NAMALWA (cell line): Measurements from ENCODE around the gene TTC28.
"Not testable (repeated sequence)": the region's sequence is repeated elsewhere in the genome, so short reads cannot be mapped to it uniquely, and the experiment has no call there.

Experiments
- DNase-seq: peaks from one replicate; pipeline ENCODE4 v3.0.0-alpha.2; 2015; ENCODE audit warnings: low spot score

Gene TTC28

DNA sequence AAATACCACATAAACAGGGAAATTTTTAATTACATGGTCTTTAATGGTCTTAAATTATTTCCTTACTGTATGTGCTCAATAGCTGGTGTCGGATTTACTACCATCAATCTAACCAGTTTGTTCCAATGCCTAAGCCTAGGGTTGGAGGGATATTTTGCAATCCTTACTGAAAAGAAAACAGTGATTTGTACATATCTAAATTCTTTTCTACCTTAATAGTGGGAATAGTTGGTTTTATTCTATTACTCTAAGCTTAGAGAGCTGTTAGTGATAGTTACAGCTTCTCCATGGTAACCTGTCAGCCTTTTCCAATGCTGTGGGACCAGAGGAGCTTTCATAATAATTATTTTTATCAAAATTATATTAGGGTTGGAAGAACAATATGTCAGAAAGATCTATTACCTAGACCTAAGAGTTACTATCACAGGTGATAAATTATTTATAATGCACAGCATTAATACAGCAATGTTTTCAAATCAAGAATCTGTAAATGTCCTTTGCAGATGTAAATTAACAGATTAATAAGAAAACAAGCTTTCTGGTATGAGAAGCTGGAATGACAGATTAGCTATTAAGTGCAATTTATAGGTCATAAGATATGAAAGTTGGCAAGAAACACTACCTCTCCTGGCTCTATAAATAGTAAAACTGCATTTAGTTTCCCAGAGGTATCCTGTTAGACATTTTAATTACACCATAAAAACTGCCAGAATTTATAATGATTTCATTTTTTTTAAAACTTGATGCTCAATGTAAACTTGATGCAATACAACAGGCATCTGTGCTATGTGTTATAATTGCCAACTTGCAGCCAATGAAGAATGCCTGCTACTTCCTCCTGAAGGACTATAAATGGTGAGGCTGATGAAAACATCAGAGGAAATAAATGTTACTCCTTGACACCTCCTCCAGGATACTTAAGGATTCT, 498.6 kb downstream of the TTC28 start:
- DNase-seq = no peak

DNA sequence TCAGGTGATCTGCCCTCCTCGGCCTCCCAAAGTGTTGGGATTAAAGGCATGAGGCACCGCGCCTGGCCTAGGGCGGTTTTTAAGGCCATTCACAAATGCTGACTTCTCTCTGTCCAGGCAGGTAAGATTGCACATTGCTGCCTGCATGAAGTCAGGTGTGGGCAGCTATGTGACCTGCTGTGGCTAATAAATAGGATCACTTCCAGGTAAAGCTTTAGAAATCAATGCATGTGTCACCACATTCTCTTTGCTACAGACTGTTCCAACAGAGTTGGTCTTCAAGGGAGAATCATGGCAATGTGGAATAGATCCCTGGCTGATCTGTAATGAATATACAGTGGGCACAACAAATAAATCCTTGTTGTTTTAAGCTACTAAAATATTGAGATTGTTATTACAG, 500.2 kb downstream of the TTC28 start:
- DNase-seq = no peak

DNA sequence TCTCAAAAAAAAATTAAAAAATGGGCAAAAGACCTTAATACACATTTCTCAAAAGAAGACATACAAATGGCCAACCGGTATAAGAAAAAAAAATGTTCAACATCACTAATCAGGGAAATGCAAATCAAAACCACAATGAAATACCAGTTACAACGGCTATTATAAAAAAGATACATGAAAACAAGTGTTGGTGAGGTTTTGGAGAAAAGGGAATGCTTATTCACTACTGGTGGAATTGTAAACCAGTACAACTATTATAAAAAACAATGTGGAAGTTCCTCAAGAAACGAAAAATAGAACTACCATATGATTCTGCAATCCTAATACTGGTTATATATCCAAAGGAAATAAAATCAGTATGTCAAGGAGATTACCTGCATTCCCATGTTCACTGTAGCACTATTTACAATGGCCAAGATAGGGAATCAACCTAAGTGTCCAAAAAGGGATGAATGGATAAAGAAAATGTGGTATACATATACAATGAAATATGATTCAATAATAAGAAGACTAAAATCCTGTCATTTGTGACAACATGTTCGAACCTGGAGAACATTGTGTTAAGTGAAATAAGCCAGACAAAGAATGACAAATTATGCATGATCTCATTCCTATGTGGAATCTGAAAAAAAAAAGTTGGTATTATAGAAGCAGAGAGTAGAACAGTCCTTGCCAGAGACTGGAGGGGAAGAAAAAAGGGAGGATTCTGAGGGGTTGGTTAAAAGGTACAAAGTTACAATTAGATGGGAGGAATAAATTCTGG, 503.7 kb downstream of the TTC28 start:
- no peak for DNase-seq

DNA sequence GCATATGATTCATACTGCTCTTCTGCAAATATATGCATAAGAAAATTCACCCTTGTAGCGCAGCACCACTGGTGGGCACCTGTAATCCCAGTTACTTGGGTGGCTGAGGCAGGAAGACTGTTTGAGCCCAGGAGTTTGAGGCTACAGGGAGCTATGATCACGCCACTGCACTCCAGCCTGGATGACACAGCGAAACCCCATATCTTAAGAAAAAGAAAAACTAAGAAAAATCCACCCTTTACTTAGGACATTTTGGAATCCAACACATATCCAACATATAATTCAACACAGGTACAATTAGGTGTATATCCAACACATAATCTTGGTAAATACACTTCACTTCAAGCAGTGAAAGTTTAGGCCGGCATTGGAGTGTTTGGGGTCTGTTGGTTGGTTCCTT, 505.1 kb downstream of the TTC28 start:
- no peak for DNase-seq

DNA sequence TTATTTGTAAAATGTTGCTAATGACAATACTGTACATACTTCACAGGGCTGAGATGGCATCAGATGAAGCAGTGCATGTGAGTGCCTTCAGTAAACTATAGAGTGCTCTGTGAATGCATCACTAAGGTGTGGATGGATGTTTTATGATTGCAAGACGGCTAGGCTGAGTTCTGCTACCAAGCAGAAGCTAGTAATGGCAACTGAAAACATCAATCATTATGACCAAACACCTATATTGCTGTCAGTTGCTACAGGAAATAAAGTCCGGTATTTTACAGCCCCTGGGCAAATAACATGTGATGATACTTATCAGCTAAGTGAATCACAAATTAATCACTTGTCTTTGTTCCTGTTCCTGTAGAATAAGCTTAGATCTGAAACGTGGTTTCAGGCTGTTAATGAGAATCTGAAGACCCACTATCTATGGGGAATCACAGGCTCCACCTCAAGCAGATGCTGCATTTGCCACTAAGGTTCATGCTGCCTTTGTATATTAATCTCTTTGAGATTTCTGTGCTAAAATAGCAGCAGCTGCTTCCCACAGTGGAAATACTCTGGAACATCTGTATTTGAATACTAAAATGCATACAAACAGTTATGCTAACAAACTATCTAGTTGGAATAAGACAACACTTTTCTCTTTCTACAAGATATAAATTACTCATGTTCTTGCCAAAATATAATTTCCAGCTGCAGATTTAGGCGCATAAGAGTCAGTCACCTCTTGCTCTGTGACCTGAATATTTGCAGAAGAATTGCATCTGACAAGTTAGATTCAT, 506.6 kb downstream of the TTC28 start:
- no peak for DNase-seq

DNA sequence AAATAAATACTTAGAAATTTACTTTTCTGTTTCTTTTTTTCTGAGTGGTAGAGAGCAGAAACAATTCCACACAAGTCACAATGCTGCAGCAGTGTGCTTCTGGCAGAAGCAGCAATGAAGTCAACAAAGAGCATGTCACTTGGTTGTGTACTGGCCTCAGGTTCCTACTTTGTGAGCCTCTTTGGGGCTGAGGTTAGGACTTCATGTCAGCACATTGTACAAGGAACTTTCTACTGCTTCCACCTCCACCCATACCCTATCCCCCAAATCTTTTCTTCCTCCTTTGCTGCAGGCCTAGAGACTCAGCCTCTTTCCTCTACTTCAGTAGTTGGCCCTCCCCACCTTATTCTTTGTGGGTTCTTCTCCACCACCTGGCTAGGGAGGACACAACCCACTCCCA, 507.9 kb downstream of the TTC28 start:
- DNase-seq = no peak

DNA sequence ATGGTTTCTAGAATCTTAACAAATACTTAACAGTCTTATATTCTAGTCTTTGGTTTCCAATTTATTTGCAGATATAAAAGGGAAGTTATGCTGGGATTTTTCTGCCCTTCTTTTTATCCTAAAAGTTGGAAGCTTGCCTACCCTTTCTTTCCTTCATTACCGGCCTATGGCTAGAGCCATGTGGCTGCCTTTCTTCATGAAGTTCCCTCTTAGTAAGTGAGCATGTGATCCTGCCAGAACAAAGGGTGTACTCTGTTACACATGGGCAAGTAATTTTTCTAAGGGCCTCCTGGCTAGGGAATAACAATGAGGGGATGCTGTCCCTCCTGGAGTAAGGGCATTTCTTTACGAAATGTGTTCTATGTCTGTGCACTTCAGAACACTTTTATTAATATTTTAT, 508.5 kb downstream of the TTC28 start:
- DNase-seq = no peak

DNA sequence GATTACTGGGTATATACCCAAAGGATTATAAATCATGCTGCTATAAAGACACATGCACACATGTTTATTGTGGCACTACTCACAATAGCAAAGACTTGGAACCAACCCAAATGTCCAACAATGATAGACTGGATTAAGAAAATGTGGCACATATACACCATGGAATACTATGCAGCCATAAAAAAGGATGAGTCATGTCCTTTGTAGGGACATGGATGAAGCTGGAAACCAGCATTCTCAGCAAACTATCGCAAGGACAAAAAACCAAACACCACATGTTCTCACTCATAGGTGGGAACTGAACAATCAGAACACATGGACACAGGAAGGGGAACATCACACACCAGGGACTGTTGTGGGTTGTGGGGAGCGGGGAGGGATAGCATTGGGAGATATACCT, 510.3 kb downstream of the TTC28 start:
- DNase-seq = not testable (repeated sequence)

DNA sequence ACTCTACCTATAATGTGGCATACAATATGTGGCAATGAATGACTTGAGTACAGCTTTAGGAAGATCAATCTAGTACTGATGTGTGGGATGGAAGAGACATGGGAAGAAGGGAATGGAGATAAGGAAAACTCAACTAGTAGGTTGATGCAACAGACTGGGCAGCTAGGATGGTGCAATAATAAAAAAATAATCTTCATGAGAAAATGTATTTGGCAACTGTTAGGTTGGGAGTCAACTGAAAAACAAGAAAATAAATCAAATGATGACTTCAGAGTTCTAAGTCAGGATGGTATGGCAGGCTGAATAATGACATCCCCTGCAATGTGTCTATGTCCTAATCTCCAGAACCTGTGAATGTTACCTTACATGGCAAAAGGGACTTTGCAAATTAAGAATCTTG, 523.8 kb downstream of the TTC28 start:
- DNase-seq = no peak

DNA sequence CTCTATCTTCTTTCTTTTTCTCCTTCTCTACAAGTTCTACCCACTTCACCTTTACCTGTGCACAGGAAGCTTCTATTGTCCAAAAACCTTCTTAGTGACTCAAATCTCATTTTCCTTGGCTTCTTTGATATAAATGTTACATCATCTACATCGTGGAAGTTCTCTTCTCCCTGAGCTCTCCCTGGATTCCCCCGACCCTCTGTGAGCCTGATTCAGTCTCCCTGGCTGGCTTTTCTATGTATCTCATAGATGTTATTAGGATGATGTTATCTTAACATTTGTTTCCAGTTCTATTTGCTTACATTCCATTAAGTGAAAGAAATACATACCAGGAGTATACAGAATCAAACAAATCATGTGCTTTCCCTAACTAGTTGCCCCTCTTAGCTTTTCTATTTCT, 524.8 kb downstream of the TTC28 start:
- DNase-seq = no peak

DNA sequence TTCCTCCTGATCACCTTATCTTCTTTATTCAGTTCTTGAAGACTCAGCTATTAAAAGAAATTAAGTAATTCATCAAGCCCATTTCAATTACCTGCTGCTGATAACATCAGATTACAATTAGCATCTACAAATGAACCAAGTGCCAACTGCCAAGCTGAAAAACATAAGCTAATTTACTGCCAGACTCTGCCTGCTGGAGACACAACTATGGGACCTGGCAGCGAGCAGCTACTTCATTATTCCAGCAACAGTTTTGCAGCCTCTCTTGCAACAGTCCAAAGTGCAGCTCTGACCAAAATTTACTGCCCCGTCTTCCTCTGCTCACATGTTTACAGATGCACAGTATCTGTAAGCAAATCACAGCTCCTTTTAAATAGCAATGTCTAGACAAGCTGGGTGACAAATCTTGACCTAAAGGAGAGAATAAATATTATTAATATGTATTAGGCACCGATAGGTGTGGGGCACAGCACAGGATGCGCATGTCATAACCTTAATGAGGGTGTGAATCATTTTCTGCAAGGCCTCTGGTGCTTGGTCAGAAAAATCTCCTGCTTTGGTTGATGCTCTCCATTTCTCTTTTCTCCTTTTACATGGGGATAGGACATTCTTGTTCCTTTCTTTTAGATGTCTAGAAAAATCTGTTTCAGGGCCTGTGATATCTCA, 528.4 kb downstream of the TTC28 start:
- DNase-seq = no peak

DNA sequence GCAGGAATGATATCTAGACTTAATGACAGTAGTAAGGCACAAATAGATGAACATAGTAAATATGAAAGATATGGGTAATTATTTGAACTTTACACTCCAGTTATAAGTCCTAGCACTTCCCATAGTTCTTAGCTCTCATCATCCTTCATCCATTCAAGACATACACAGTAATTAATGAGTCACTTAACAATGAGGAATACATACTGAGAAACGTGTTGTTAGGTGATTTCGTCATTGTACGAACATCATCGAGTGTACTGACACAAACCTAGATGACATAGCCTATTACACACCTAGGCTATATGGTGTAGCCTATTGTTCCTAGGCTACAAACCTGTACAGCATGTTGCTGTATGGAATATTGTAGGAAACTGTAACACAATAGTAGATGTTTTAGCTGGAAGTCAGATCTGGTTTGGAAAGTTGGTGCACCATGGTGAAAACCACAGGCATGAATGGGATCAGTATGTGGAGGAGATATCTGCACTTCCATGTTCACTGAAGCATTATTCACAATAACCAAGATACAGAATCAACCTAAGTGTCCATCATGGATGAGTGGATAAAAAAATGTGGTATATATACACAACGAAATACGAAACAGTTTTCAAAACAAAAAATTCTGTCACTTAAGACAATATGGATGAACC, 530.7 kb downstream of the TTC28 start:
- no peak for DNase-seq

DNA sequence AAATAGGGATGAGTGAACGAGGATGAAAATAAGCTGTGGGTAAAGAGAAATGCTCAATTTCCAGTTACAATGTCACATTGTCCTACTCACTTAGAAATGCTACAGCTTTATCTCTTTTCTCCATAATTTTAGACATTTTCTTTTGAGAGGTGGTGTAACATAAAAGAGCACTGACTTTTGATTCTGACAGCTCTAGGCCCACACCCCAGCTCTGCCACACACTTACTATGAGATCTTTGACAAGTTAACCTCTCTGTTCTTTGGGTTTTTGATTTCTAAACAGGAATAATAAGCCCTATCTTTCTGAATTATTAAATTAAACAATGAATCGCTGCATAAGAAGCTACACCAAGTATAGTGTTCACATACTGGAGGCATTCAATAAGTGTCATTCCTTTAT, 532.2 kb downstream of the TTC28 start:
- no peak for DNase-seq

DNA sequence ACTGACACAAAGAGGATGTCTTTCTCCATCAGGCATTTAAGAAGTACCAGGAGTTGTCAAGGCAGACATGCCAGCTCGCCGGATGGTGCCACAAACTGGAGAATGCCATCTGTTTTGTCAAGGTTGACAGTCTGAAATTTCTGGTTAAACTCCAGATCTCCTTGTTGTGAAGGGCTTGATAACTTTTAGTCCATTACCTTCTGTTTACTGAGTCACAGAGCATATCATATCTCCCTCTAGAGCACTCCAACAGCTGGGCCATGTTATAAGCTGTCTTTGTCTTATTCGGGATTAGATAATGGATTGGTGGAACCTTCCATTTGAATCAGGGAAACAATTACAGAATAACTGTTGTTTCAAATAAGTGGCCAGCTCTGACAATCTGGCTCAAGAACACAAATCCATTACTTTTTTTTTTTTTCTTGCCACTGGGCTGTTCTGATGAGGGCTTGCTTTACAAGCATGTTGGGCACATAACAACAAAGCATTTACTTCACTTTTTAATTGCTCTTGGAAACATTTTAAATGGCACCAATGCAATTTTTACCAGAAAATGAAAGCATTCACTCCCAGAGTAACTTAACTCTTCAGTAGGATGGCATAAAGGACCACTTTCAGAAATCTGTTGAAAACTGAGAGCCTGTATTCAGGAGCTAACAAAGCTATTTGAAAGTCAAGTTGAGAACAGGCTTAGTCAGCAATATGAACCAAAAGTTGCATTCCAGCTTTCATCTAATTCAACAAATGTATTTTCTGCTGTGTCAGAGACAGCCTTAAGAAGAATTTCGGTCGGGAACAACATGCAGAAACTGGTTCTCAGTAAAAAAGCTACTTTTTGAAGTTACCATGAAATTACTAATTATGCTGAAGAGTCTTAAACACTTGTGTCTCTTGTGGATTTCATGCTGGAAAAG, 533.0 kb downstream of the TTC28 start:
- DNase-seq = no peak

DNA sequence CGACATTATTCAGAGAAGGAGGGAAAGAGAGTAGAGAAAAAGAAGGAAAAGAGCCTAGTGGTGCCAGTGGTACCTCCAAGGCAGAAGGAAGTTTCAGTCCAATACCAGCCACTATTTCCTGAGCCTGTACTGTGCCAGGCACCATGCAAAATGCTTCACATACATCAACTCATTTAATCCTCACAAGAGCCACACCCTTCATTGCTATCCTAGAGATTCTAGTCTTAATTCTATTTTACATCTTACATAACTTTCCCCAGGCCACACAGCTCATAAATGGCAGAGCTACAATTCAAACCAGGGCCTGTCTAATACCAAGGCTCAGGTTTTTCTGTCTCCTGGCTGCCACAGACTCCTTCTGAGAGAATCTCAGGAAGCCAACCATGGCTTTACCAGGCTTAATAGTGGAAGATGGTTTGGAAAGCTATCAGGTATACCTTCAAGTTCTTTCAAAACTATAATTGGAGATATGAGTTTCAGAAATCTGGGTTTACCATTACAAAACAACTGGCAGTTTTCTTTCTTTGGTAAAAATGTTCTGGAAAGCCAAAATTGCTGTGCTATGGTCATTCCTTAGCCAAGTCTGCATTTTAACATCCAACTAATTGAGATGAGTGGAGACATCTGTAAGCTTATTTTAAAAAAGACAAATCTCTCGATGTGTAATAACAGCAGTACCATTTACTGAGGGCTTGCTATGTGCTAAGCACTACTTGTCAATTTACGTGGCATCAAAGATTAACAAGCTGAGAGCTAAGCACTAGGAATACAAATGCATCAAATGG, 535.5 kb downstream of the TTC28 start:
- no peak for DNase-seq

DNA sequence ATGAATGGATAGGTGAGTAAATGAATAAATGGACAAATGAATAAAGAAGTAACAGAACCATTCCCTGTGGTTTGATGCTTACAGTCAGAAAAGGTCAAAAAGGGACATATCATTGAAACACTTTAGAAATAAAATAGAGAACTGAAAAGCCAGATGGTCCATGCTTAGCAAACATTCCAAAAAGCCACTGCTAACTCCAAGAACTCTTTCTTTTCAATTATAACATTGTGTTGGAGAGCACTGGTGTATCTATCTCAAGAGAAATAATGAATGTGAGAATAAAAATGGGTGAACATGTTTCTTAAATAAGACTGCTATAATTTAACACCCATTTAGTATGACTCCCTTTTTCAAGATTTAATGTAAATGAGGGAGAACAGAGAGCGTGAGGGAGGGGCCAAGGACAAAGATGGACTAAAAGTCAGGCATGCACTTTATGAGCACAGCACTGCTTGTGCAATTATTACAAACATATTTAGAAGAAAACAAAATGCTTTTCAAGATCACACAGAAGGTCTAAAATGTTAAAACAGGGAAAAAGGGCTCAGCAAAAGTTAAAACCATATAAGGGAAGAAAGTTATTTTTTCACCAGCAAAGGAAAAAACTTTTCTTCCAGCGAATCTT, 536.3 kb downstream of the TTC28 start:
- no peak for DNase-seq

DNA sequence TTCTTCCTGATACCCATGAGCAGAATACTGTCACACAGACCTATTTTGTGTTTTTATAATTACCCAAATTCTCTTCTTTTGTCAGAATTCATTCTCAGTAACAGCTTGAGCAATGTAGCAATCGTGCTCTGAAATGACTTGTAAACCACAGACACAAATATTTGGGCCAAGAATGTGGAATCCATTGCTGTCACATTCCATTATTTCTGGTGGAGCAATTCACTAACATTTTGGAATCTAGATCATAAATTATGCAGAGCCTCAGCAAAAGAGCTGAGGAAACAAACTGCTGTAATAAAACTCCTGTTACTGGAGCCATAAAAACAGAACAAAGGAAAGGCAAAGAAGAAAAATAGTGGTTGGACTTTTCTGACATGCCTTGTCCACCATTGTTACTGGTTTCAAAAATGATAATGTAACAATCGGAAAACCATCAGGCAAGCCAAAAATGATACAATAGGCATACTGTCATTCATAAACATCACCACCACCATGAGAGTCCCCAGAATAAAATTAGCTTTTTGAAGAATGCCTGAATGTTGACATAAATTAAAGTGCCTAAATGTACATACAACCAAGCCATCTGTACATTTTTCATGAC, 537.2 kb downstream of the TTC28 start:
- no peak for DNase-seq

DNA sequence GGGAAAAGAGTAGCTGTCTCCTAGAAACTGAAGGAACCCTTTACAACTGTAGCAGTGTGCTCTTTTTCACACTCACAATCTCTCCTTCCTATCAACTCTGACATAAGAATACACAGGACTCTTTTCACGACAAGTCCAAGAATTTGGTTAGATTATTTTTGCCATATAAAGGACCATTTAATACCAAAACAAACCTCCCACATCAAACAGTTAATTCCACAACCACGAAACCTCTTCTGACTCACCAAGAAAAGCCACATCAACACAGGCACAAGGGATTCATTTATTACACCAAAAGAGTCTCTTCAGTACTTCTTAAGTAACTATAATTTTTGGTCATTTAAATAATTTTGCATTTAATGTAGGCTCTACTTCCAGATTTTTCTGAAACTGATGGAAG, 538.0 kb downstream of the TTC28 start:
- no peak for DNase-seq

DNA sequence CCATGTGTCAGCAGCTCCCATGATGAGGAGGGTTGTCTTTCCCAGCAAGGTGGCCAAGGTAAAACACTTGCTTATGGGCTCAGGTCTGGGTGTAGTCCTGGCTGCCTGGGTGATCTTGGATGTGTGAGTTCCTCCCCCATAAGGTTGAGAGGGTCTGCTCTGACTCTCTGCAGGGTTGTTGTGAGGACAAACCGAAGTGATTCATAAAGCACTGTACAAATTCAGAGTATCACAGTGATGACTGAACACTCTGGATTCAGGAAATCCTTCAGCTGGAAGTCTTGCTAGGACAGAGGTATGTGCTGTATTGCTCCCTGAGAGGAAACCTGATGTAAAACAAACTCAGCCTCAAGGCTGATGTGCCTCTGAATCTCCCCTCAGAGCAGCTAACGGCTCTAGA, 539.7 kb downstream of the TTC28 start:
- DNase-seq = no peak
